Nephron (organoid): ENCODE measurements around the gene SPATA46.

Experiments used
- H3K27ac Mint-ChIP-seq, 3 experiments: 2 replicates each; pipeline ENCODE4 v1.8.0; 2020; ENCODE audit warnings: mixed read lengths in 3 of 3, mild to moderate bottlenecking in 2 of 3, moderate library complexity in 1 of 3
- H3K27me3 Mint-ChIP-seq: 2 replicates; pipeline ENCODE4 v1.8.0; 2021; ENCODE audit warnings: low read depth, mild to moderate bottlenecking, moderate library complexity, mixed read lengths
- H3K36me3 Mint-ChIP-seq: 2 replicates; pipeline ENCODE4 v1.8.0; 2020; ENCODE audit warnings: low read depth, mixed read lengths
- H3K4me1 Mint-ChIP-seq: 2 replicates; pipeline ENCODE4 v1.8.0; 2020; ENCODE audit warnings: mixed read lengths
- H3K4me3 Mint-ChIP-seq, 3 experiments: 2 replicates each; pipeline ENCODE4 v1.8.0; 2020; ENCODE audit warnings: mild to moderate bottlenecking in 3 of 3, mixed read lengths in 3 of 3, moderate library complexity in 2 of 3
- H3K9me3 Mint-ChIP-seq: 2 replicates; pipeline ENCODE4 v1.8.0; 2020; ENCODE audit warnings: mixed read lengths
- CTCF ChIP-seq, 3 experiments: fragments of 200-600 bp; sonication (generic); IDR thresholded peaks; one replicate each; pipeline ENCODE4 v1.5.0; 2021; ENCODE audit warnings: antibody characterized with exemption in 3 of 3; ENCODE audit not compliant: unreplicated experiment in 3 of 3

SPATA46 gene

GRCh38 chr1:162381941-162382750 lies 5.5 kb upstream of the SPATA46 start:
- peaks cover 4% of the 10 kb centered on the region for H3K36me3 Mint-ChIP-seq
- no peak overlapping the region for H3K4me3 Mint-ChIP-seq
- no peaks in the 10 kb centered on the region for H3K27me3 Mint-ChIP-seq
- peaks cover 6% of the 10 kb centered on the region for H3K4me1 Mint-ChIP-seq
- H3K9me3 Mint-ChIP-seq: no peaks in the 10 kb centered on the region
- TF ChIP-seq CTCF (IDR thresholded peaks at IDR 0.05; ENCODE audit: unreplicated experiment in 3 of 3): no peak
- no peak overlapping the region for H3K27ac Mint-ChIP-seq

GRCh38 chr1:162381383-162381782 lies 4.7 kb upstream of the SPATA46 start, which contains the start of gene C1orf226:
Gene C1orf226, plus strand, starts transcription at chr1:162381728. Its CDS starts 174 bp downstream, at chr1:162381902.
- TF ChIP-seq CTCF (IDR thresholded peaks at IDR 0.05; ENCODE audit: unreplicated experiment in 3 of 3): no peak
- Mint-ChIP-seq H3K4me1 (peaks cover 2% of the 10 kb centered on the region), H3K9me3 (no peaks in the 10 kb centered on the region), H3K27ac (no peak within 1 kb of the TSS), H3K36me3 (peaks cover 4% of the 10 kb centered on the region), H3K4me3 (no peak within 1 kb of the TSS), H3K27me3 (no peaks in the 10 kb centered on the region)

- no peaks in the 10 kb centered on the region for H3K9me3 Mint-ChIP-seq
- TF ChIP-seq CTCF (IDR thresholded peaks at IDR 0.05; ENCODE audit: unreplicated experiment in 3 of 3): no peak
- H3K27me3 Mint-ChIP-seq: no peaks in the 10 kb centered on the region
- no peak overlapping the region for H3K4me3 Mint-ChIP-seq
- peaks cover 4% of the 10 kb centered on the region for H3K36me3 Mint-ChIP-seq
- H3K4me1 Mint-ChIP-seq: no peaks in the 10 kb centered on the region
- H3K27ac Mint-ChIP-seq: no peak overlapping the region
Measured at GRCh38 chr1:162380061-162380846, 3.6 kb upstream of the SPATA46 start.

- no peaks in the 10 kb centered on the region for H3K27me3 Mint-ChIP-seq
- peaks cover 6% of the 10 kb centered on the region for H3K36me3 Mint-ChIP-seq
- H3K27ac Mint-ChIP-seq: no peak overlapping the region
- H3K9me3 Mint-ChIP-seq: no peaks in the 10 kb centered on the region
- no peaks in the 10 kb centered on the region for H3K4me1 Mint-ChIP-seq
- TF ChIP-seq CTCF (IDR thresholded peaks at IDR 0.05; ENCODE audit: unreplicated experiment in 3 of 3): no peak
- H3K4me3 Mint-ChIP-seq: no peak overlapping the region
Measured at GRCh38 chr1:162375463-162375862, 1.2 kb downstream of the SPATA46 start.

- peaks cover 6% of the 10 kb centered on the region for H3K36me3 Mint-ChIP-seq
- H3K27ac Mint-ChIP-seq: no peak overlapping the region
- no peak overlapping the region for H3K4me3 Mint-ChIP-seq
- no peaks in the 10 kb centered on the region for H3K9me3 Mint-ChIP-seq
- H3K4me1 Mint-ChIP-seq: no peaks in the 10 kb centered on the region
- H3K27me3 Mint-ChIP-seq: no peaks in the 10 kb centered on the region
- TF ChIP-seq CTCF (IDR thresholded peaks at IDR 0.05; ENCODE audit: unreplicated experiment in 3 of 3): no peak
Measured at GRCh38 chr1:162374406-162374805, 2.2 kb downstream of the SPATA46 start.
